IPS-15b (cell line): Measurements from ENCODE around the gene PTPN9.
A peak's percentile ranks its signal among the peaks of the same experiment; 100 is the strongest.

ENCODE experiments used
- H3K27me3 ChIP-seq: one replicate; pipeline ENCODE4 v1.6.1; 2013; ENCODE audit warnings: low read length; ENCODE audit not compliant: control insufficient read depth, insufficient read depth
- H3K36me3 ChIP-seq: one replicate; pipeline ENCODE4 v1.6.1; 2013; ENCODE audit warnings: low read length; ENCODE audit not compliant: control insufficient read depth, insufficient read depth
- H3K4me1 ChIP-seq: one replicate; pipeline ENCODE4 v1.6.1; 2013; ENCODE audit warnings: mild to moderate bottlenecking, low read length; ENCODE audit not compliant: control insufficient read depth, insufficient read depth
- H3K4me3 ChIP-seq: one replicate; pipeline ENCODE4 v1.5.1; 2013; ENCODE audit warnings: low read depth, low read length
- H3K9ac ChIP-seq: one replicate; pipeline ENCODE4 v1.6.1; 2013; ENCODE audit warnings: low read depth, mild to moderate bottlenecking, low read length
- H3K9me3 ChIP-seq: one replicate; pipeline ENCODE4 v1.6.1; 2013; ENCODE audit warnings: mild to moderate bottlenecking, low read length; ENCODE audit not compliant: control insufficient read depth, insufficient read depth

The PTPN9 gene

DNA sequence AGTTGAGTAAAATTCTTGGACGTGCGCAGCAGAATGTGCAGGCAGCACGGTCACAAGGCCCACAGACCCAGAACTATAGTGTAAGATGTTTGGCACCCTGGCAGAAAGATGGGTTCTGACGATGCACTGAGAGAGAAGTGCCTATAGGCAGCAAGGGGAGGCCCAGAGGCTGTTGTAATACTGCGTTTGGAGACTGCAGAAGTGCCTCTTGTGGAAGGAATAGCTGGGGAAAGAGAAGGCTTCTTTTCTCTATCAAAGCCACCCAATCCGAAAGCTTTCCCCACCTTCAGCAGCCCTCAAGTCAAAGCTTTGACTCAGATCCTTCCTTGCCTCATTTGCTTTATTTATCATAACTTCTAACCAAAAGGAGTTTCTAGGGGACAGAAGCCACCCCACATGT lies 122.4 kb downstream of the PTPN9 start:
- H3K4me1 ChIP-seq, result peaks cover 6% of the 10 kb centered on the region

DNA sequence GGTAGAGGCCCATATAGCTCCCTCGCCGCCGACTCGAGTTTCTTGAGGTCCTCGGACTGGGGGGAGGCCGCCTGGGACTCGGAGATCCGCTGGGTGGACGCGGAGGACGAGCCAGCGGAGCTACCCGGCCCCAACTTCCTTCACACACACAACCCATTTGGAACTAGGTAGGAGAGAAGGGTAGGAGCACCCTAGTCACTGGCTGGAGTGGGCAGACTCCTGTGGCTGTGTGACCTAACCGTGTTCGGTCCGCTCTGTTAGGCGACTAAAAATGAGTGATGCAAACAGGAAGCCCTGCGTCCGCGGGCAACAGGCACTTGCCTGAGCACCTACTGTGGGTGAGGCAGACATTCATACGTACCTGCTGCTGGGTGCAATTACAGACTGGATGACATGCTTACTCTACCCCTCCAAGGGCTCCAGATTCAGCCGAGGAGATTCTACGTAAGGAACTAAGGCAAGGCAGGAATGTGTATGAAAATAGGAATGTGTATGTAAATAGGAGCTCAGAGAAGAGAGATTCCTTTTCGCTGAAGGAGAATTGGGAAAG lies 123.1 kb downstream of the PTPN9 start:
- no peaks in the 10 kb centered on the region for H3K36me3 ChIP-seq
- peaks cover 2% of the 10 kb centered on the region for H3K4me1 ChIP-seq
- H3K4me3 ChIP-seq, result peak overlapping the region; percentile 86
- no peaks in the 10 kb centered on the region for H3K27me3 ChIP-seq
- H3K9ac ChIP-seq, result peak overlapping the region; percentile 38
- H3K9me3 ChIP-seq, result no peaks in the 10 kb centered on the region

More for the DNA sequence above, 122.4 kb downstream of the PTPN9 start:
- no peaks in the 10 kb centered on the region for H3K9me3 ChIP-seq
- H3K9ac ChIP-seq, result no peak overlapping the region
- no peak overlapping the region for H3K4me3 ChIP-seq
- no peaks in the 10 kb centered on the region for H3K36me3 ChIP-seq
- no peaks in the 10 kb centered on the region for H3K27me3 ChIP-seq

GRCh38 chr15:75455424-75455981 lies 123.6 kb downstream of the PTPN9 start:
- H3K36me3 ChIP-seq, result no peaks in the 10 kb centered on the region
- H3K4me3 ChIP-seq, result peak overlapping the region; percentile 86
- H3K9me3 ChIP-seq, result no peaks in the 10 kb centered on the region
- peak overlapping the region; percentile 54 for H3K9ac ChIP-seq
- no peaks in the 10 kb centered on the region for H3K27me3 ChIP-seq
- H3K4me1 ChIP-seq, result no peaks in the 10 kb centered on the region

DNA sequence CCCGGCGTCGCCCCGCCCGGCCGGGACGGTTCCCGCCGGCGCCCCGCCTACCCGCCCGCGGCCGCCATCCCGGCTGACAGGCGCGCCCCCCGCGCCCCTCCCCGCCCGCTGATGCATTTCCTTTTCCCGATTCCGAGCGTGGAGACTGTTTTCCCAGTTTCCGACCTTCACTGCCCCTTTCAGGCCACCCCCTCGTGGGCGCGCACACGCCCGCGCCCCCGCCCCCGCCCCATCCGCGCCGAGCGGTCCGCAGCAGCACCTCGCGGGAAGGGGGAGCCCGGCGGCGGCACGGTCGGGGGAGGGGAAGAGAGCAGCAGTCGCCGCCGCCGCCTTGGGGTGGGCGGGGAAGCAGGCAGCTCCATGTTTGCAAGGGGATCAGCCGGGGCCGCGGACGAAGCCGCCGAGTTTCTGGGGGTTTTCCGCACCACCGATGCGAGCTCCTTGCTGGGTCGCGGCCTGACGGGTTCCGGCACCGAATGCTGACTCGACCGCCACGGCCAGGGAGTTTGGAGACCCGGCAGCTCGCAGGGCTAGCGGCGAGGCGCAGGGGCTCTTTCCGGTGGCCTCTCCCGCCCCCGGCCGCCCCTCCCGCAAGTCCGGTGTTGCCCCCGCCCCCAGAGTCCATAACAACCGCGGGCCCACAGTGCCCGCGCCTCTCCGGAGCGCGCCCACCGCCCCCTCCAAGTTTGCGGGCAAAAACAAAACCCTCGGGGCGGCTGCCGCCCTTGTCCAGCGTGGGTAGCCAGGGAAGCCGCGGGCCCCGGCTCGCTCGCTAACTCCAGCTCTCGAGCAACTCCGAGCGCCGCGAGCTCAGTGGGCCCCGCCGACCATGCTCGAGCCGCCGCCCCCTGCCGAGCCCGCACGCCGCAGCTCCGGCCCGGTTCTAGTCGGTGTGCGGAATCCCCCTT lies 124.4 kb downstream of the PTPN9 start:
- H3K4me1 ChIP-seq, result no peaks in the 10 kb centered on the region
- peak overlapping the region; percentile 86 for H3K4me3 ChIP-seq

GRCh38 chr15:75453703-75454470 lies 125.2 kb downstream of the PTPN9 start:
- Histone ChIP-seq H3K9ac (peak overlapping the region; percentile 92), H3K36me3 (no peaks in the 10 kb centered on the region), H3K27me3 (no peaks in the 10 kb centered on the region), H3K4me3 (peak overlapping the region; percentile 93), H3K4me1 (no peaks in the 10 kb centered on the region), H3K9me3 (no peaks in the 10 kb centered on the region)

More for the DNA sequence above, 124.4 kb downstream of the PTPN9 start:
- no peaks in the 10 kb centered on the region for H3K36me3 ChIP-seq
- H3K9me3 ChIP-seq, result no peaks in the 10 kb centered on the region
- H3K9ac ChIP-seq, result peak overlapping the region; percentile 54
- H3K27me3 ChIP-seq, result no peaks in the 10 kb centered on the region

- Histone ChIP-seq H3K36me3 (no peaks in the 10 kb centered on the region), H3K27me3 (no peaks in the 10 kb centered on the region), H3K9me3 (no peaks in the 10 kb centered on the region), H3K9ac (peak overlapping the region; percentile 92), H3K4me1 (no peaks in the 10 kb centered on the region), H3K4me3 (peak overlapping the region; percentile 93)
These were observed 126.0 kb downstream of the PTPN9 start for GRCh38 chr15:75452865-75453702.

DNA sequence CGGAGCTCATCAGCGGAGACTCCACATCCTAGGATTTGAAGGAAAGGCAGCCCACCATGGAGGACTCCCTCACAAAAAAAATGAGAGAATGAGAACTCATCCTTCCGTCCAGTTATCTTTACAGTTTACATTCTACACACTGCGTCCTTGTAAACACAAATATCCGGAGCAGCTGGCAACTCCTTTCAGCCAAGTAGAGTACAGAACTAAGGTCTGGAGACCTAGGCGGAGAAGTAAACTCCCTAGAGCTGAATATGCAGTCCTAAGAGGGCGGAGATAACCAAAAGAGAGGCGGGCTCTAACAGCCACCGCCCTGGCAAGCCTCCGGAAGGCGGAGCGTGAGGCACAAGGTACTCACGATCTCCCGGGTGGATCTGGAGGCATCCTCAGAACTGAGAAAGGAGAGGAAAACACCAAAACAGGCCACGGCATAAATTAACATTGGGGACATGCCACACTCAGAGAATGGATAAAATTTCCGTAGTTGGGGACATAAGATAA lies 126.7 kb downstream of the PTPN9 start:
- Histone ChIP-seq H3K4me3 (peak overlapping the region; percentile 93), H3K9ac (peak overlapping the region; percentile 92), H3K4me1 (no peaks in the 10 kb centered on the region), H3K36me3 (no peaks in the 10 kb centered on the region), H3K27me3 (no peaks in the 10 kb centered on the region), H3K9me3 (no peaks in the 10 kb centered on the region)

- Histone ChIP-seq H3K9me3 (no peaks in the 10 kb centered on the region), H3K4me1 (no peaks in the 10 kb centered on the region), H3K27me3 (no peaks in the 10 kb centered on the region), H3K9ac (peak within 1 kb of the TSS; percentile 92), H3K4me3 (peak within 1 kb of the TSS; percentile 100), H3K36me3 (no peaks in the 10 kb centered on the region)
These were observed 127.3 kb downstream of the PTPN9 start, which contains the start of gene SIN3A for GRCh38 chr15:75451674-75452363. TSS of gene SIN3A (minus strand) at chr15:75451690. CDS start at chr15:75430375, 21,315 bp downstream.

DNA sequence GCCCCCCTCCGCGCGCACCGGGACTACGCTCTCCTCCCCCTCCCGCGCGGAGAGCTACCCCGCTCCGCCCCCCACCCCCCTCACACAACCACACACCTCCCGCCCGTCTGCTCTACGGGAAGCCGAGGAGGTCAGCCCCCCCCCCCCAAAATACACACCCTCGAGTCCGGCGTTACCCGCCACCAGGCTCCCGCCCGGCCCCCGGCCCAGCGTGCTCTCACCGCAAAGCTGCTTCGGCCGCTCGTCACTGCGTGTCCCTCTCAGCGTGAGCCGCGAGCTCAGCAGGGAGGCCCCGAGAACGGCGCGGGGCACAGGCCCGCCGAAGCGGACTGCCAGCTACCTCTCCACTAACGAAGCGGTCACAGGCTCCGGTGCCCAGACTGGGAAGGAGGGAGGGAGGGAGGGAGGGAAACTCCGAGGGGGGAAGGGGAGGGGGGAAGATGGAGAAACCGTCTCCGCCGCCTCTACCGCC lies 127.9 kb downstream of the PTPN9 start:
- Histone ChIP-seq H3K27me3 (no peaks in the 10 kb centered on the region), H3K4me1 (no peaks in the 10 kb centered on the region), H3K9me3 (no peaks in the 10 kb centered on the region), H3K4me3 (peak overlapping the region; percentile 82), H3K9ac (no peak overlapping the region), H3K36me3 (peaks cover under 1% of the 10 kb centered on the region)
